Measurements from ENCODE around the gene PTPRS. TPM values are rescaled to one million over a fixed set of nuclear protein-coding genes. Genes with fewer than 3 reads are reported as not detected.

Gene PTPRS
- total and polyA plus RNA-seq, 2 donors (not counting 3 experiments of a cell fraction or from before 2014, with no cell fraction given) = 10.1 to 16.1 TPM

DNA sequence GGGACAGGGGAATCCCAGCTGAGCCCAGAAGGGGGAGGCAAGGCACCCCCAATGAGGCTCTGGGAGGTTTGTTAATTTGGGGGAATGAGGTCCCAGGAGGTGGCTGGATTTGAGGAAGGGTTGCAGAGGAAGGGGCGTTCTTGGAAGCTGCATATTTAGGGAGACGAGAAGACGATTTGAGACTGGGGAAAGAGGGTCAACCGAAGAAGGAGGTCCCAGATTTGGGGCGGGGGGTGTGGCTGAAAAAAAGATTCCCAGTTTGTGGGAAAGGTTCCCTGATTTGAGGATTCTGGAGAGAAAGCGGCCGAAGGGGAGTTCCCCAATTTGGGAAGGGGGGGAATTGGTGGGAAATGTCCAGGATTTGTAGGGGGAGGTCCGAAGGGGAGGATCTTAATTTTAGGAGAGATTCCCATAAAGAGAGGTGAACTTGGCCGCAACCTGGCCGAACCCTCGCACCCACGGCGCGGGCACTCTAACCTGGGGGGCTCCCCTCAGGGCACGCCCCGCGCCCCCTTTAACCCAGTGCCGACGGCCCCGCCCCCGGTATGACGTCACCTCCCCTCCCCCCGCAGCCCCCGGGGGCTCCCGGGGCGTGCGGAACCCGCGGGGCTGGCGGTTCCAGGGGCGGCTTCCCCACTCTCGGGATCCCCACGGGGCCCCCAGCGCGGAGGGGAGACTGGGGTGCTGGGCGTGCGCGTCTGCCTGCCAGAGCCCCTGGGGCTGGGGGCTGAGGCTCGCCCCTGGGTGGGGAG lies 1.2 kb downstream of the PTPRS start:
- ChIA-PET POLR2A (no interaction called here), CTCF (no interaction called here)
- intact Hi-C loops (cut with micrococcal nuclease) (no loop called here), dilution Hi-C loops (cut with MboI; ENCODE audit: extremely low pct_ligation_motif_present, low sequenced_read_pairs) (no loop called here)
- BruUV-seq (replicated peaks) = no TSS peak
- Histone ChIP-seq H2AFZ (ENCODE audit: low read depth, low read length) (peak overlapping the region; percentile 86), H3K9me1 (replicated peaks; ENCODE audit: control insufficient read depth, extremely low read depth, insufficient read depth, low read length) (no peaks in the 10 kb centered on the region), H3K27ac (ENCODE audit: insufficient read depth, low read depth, low read length) (no peak overlapping the region), H3K4me1 (ENCODE audit: control insufficient read depth, extremely low read depth, insufficient read depth, low read length) (peaks cover 5% of the 10 kb centered on the region), H3K4me2 (ENCODE audit: insufficient read depth, low read length) (no peak overlapping the region), H3K27me3 (ENCODE audit: control insufficient read depth in 2 of 2, insufficient read depth in 2 of 2, low read length in 2 of 2) (peaks cover 14 to 25% of the 10 kb centered on the region in 2 experiments), H3K9ac (replicated peaks; ENCODE audit: extremely low read depth, insufficient read depth, low read length) (no peak overlapping the region), H3K36me3 (ENCODE audit: control insufficient read depth in 2 of 2, extremely low read depth in 1 of 2, insufficient read depth in 2 of 2, low read length in 2 of 2) (no peaks in the 10 kb centered on the region), H3K4me3 (replicated peaks in 1 of 3; ENCODE audit: insufficient read depth in 1 of 3, low read depth in 1 of 3, low read length in 3 of 3) (peak overlapping the region in 1 of 3 experiments; percentile 42), H3K79me2 (ENCODE audit: control insufficient read depth, insufficient read depth, low read length) (no peaks in the 10 kb centered on the region), H4K20me1 (replicated peaks; ENCODE audit: control insufficient read depth, extremely low read depth, insufficient read depth, low read length) (no peaks in the 10 kb centered on the region), H3K9me3 (replicated peaks; ENCODE audit: control insufficient read depth, insufficient read depth, low read length) (no peaks in the 10 kb centered on the region)
- FAIRE-seq (no peak), DNase-seq (ENCODE audit: low read depth, low spot score) (no peak)
- TF ChIP-seq EZH2 (IDR thresholded peaks at IDR 0.05; ENCODE audit: borderline replicate concordance, low read depth, low read length, severe bottlenecking) (peak; percentile 94), CTCF (IDR thresholded peaks at IDR 0.05; ENCODE audit: extremely low read depth in 1 of 2, insufficient read depth in 1 of 2, low read depth in 1 of 2, low read length in 2 of 2) (no peak)

DNA sequence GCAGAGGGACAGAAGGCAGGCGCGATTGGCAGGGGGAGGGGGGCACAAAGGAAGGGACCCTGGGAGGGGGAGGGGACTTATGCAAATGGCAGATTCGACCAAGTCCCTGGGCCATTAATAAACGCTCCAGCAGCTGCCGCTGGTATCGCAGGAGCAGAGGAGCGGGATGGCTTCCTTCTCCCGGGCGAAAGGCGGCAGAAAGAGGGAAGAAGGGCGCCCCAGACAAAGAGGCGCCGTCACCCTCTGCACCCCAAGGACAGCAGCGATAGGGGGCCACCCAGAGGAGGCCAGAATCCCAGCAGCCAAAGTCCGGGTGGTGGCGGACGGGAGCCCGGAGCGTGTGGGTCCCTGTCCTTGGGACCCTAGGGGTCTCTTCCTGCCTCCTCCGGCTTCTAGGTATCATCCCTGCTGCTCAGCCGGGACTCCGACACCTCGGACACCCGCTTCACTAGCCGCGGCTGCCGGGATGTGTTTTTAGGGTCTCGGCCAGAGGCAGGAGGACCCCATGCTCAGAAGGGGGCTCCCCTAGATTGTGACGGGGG lies 1.9 kb downstream of the PTPRS start:
- peaks cover 5% of the 10 kb centered on the region for H3K4me1 ChIP-seq (ENCODE audit: control insufficient read depth, extremely low read depth, insufficient read depth, low read length)
- H3K9me3 ChIP-seq (replicated peaks; ENCODE audit: control insufficient read depth, insufficient read depth, low read length) = no peaks in the 10 kb centered on the region
- no peak overlapping the region for H3K9ac ChIP-seq (replicated peaks; ENCODE audit: extremely low read depth, insufficient read depth, low read length)
- no peaks in the 10 kb centered on the region for H3K36me3 ChIP-seq (ENCODE audit: control insufficient read depth in 2 of 2, extremely low read depth in 1 of 2, insufficient read depth in 2 of 2, low read length in 2 of 2)
- ChIA-PET POLR2A (no interaction called here), CTCF (no interaction called here)
- TF ChIP-seq POLR2A (IDR thresholded peaks at IDR 0.05; ENCODE audit: low read depth, low read length) (no peak), JUN (IDR thresholded peaks at IDR 0.05; ENCODE audit: borderline replicate concordance, insufficient read depth, insufficient read length, low read depth) (no peak), FOS (IDR thresholded peaks at IDR 0.05; ENCODE audit: borderline replicate concordance, insufficient read depth, low read length) (no peak), CTCF (IDR thresholded peaks at IDR 0.05; ENCODE audit: extremely low read depth in 1 of 2, insufficient read depth in 1 of 2, low read depth in 1 of 2, low read length in 2 of 2) (no peak), EZH2 (IDR thresholded peaks at IDR 0.05; ENCODE audit: borderline replicate concordance, low read depth, low read length, severe bottlenecking) (no peak), POLR2AphosphoS5 (IDR thresholded peaks at IDR 0.05; ENCODE audit: insufficient read depth, low read depth, low read length) (no peak), GATA2 (IDR thresholded peaks at IDR 0.05; ENCODE audit: insufficient read depth, insufficient read length, low read depth, low read length) (no peak), MYC (IDR thresholded peaks at IDR 0.05; ENCODE audit: low read depth, low read length) (no peak)
- TF ChIP-seq, protein P1, sequence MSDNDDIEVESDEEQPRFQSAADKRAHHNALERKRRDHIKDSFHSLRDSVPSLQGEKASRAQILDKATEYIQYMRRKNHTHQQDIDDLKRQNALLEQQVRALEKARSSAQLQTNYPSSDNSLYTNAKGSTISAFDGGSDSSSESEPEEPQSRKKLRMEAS (IDR thresholded peaks at IDR 0.05; ENCODE audit: insufficient read depth, insufficient read length) = no peak
- H4K20me1 ChIP-seq (replicated peaks; ENCODE audit: control insufficient read depth, extremely low read depth, insufficient read depth, low read length) = no peaks in the 10 kb centered on the region
- H3K4me3 ChIP-seq (replicated peaks in 1 of 3; ENCODE audit: insufficient read depth in 1 of 3, low read depth in 1 of 3, low read length in 3 of 3) = no peak overlapping the region
- no peak for DNase-seq (ENCODE audit: low read depth, low spot score)
- no peaks in the 10 kb centered on the region for H3K9me1 ChIP-seq (replicated peaks; ENCODE audit: control insufficient read depth, extremely low read depth, insufficient read depth, low read length)
- no peak for FAIRE-seq
- intact Hi-C loops (cut with micrococcal nuclease) = no loop called here
- BruUV-seq (replicated peaks) = no TSS peak
- no peak overlapping the region for H3K27ac ChIP-seq (ENCODE audit: insufficient read depth, low read depth, low read length)
- dilution Hi-C loops (cut with MboI; ENCODE audit: extremely low pct_ligation_motif_present, low sequenced_read_pairs) = no loop called here
- H3K27me3 ChIP-seq (ENCODE audit: control insufficient read depth in 2 of 2, insufficient read depth in 2 of 2, low read length in 2 of 2) = peaks cover 14 to 25% of the 10 kb centered on the region in 2 experiments
- no peak overlapping the region for H3K4me2 ChIP-seq (ENCODE audit: insufficient read depth, low read length)
- no peaks in the 10 kb centered on the region for H3K79me2 ChIP-seq (ENCODE audit: control insufficient read depth, insufficient read depth, low read length)
- no peak overlapping the region for H2AFZ ChIP-seq (ENCODE audit: low read depth, low read length)

Data from endothelial cell of umbilical vein (primary cell).